Measurements from ENCODE around the gene MX2. TPM values are rescaled to one million over a fixed set of nuclear protein-coding genes. Genes with fewer than 3 reads are reported as not detected.

MX2 gene
- total RNA-seq, 1 donor: 2.6 TPM

DNA sequence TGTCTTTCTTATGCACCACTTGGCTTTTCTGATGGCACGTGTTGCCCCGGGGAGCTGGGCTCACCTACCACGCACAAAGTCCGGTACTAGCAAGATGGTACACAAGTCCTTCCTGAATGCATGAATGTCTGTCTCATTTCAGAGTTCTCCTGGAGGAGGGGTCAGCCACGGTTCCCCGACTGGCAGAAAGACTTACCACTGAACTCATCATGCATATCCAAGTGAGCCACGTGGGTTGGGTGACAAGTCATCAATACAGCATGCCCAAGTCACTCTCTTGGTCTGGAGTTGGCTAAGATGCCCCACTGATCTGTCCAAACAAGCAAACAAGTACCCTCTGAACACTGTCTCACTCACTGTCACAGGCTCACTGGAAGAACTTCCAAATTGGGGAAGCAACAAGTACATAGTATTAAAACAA lies 35.7 kb downstream of the MX2 start:
- no peak overlapping the region for H3K4me3 ChIP-seq (ENCODE audit: low read depth, low read length)
- TF ChIP-seq, protein P1, sequence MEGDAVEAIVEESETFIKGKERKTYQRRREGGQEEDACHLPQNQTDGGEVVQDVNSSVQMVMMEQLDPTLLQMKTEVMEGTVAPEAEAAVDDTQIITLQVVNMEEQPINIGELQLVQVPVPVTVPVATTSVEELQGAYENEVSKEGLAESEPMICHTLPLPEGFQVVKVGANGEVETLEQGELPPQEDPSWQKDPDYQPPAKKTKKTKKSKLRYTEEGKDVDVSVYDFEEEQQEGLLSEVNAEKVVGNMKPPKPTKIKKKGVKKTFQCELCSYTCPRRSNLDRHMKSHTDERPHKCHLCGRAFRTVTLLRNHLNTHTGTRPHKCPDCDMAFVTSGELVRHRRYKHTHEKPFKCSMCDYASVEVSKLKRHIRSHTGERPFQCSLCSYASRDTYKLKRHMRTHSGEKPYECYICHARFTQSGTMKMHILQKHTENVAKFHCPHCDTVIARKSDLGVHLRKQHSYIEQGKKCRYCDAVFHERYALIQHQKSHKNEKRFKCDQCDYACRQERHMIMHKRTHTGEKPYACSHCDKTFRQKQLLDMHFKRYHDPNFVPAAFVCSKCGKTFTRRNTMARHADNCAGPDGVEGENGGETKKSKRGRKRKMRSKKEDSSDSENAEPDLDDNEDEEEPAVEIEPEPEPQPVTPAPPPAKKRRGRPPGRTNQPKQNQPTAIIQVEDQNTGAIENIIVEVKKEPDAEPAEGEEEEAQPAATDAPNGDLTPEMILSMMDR (IDR thresholded peaks at IDR 0.05; ENCODE audit: insufficient read depth, low read depth, low read length): no peak
- no peak for DNase-seq (ENCODE audit: low read depth)

DNA sequence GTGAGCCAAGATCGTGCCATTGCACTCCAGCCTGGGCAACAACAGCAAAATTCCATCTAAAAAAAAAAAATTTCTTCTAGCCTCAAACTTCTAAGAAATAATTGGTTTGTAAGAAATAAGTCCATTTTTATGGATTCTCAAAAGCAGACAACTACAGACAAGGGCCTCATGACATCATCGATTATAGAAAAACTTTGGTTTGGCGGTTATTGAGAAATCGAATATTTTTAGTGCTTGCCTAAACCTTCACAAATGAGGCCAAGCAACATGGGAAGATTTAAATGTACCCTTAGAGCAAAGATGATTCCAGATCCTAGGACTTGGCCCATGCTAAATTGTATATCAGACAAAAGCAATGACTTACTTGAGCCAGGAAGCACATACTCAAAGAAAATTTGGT lies 36.4 kb downstream of the MX2 start:
- TF ChIP-seq, protein P1 (IDR thresholded peaks at IDR 0.05; ENCODE audit: insufficient read depth, low read depth, low read length): no peak
- no peak for DNase-seq (ENCODE audit: low read depth)
- H3K4me3 ChIP-seq (ENCODE audit: low read depth, low read length): no peak overlapping the region

DNA sequence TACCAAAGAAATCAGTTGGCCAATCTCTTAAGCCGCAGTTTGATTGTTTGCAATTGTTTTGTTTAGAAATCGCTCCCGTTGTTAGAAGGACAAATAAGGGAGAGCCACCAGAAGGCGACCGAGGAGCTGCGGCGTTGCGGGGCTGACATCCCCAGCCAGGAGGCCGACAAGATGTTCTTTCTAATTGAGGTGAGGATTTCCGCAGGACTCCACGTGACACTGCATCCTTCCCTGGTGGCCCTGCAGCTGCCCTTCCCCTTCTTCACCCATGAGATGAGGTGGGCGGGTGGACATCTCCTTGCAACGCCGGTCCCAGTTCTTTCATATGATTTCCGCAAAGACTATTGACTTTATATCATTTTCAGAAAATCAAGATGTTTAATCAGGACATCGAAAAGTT lies 37.0 kb downstream of the MX2 start:
- DNase-seq (ENCODE audit: low read depth): no peak
- TF ChIP-seq, protein P1 (IDR thresholded peaks at IDR 0.05; ENCODE audit: insufficient read depth, low read depth, low read length): no peak
- H3K4me3 ChIP-seq (ENCODE audit: low read depth, low read length): no peak overlapping the region

DNA sequence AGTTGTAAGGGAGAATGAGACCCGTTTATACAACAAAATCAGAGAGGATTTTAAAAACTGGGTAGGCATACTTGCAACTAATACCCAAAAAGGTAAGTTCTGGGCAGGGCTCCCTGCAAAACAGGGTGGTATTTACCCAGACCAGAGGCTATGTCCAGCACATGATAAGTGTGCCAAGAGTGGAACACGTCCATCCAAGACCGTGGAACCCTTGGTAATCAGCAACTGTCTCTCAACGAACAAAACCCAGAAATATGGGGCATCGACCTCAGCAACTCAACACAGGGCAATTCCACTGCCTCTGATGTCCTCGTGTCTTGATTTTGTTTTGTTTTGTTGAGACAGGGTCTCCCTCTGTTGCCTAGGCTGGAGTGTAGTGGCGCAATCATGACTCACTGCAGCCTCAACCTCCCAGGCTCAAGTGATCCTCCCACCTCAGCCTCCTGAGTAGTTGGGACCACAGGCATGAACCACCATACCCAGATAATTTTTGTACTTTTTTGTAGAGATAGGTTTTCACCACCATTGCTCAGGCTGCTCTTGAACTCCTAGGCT lies 37.5 kb downstream of the MX2 start:
- TF ChIP-seq, protein P1 (IDR thresholded peaks at IDR 0.05; ENCODE audit: insufficient read depth, low read depth, low read length): no peak
- DNase-seq (ENCODE audit: low read depth): no peak
- no peak overlapping the region for H3K4me3 ChIP-seq (ENCODE audit: low read depth, low read length)

DNA sequence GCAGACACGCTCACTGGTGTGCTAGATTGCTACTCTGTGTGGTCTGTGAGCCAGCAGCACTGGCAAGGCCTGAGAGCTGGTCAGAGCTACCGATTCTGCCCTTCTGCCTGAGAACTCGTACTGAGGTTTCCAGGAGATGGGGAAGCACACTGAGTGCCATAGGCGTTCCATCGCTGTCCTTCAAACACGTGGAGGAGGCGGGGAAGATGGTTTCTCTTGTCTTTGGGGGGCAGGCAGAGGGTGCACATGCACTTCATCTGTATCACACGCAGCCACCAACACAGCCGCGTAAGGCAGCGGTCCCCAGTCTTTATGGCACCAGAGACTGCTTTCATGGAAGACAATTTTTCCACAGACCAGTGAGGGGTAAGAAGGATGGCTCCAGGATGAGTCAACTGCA lies 40.4 kb downstream of the MX2 start:
- TF ChIP-seq, protein P1 (IDR thresholded peaks at IDR 0.05; ENCODE audit: insufficient read depth, low read depth, low read length): no peak
- no peak overlapping the region for H3K4me3 ChIP-seq (ENCODE audit: low read depth, low read length)
- DNase-seq (ENCODE audit: low read depth): no peak

DNA sequence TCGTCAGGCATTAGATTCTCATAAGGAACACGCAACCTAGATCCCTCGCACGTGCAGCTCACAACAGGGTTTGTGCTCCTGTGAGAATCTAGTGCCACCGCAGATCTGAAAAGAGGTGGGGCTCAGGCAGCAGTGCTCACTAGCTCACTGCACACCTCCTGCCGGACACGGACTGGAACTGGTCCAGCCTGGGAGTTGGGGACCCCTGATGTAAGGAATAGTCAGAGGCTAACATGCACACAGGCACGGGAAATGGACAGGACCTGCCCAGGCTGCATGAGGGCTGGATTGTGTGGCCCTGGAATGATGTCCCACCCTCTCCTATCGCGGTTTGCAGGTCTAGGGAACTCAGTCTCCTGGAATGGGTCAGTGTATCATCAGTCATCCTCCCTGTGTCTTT lies 41.0 kb downstream of the MX2 start:
- TF ChIP-seq, protein P1 (IDR thresholded peaks at IDR 0.05; ENCODE audit: insufficient read depth, low read depth, low read length): no peak
- no peak overlapping the region for H3K4me3 ChIP-seq (ENCODE audit: low read depth, low read length)
- no peak for DNase-seq (ENCODE audit: low read depth)

DNA sequence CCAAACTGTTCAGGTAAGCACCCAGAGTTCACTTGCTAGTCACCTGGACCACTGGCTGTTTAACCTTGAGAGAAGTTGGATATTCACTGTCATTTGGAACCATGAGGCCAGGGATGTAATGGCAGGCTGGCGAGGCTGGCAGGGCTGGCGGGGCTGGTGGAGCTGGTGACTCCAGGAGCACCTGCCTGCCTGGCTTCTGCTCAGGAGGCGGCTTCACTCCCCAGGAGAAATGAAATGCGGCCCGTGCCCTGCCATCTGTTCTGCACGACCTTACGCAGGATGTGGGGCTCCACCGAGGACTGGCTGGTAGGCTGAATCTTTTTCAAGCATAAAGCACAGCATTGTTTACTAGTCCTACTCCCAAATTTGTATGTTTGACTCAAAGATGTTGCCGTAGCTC lies 41.5 kb downstream of the MX2 start:
- no peak for DNase-seq (ENCODE audit: low read depth)
- TF ChIP-seq, protein P1 (IDR thresholded peaks at IDR 0.05; ENCODE audit: insufficient read depth, low read depth, low read length): no peak
- H3K4me3 ChIP-seq (ENCODE audit: low read depth, low read length): no peak overlapping the region

Data from fibroblast of villous mesenchyme (primary cell).